M059J (cell line): ENCODE measurements around the gene BTRC. TPM values are rescaled to one million over a fixed set of nuclear protein-coding genes. Genes with fewer than 3 reads are reported as not detected.

Experiments
- DNase-seq: peaks from one replicate; pipeline ENCODE4 v3.0.0-alpha.2; 2012; ENCODE audit warnings: low read depth
- total RNA-seq: library from RNA; depleted of rRNA; stranded (reverse); fragments of >200 nt; shearing (Covaris generic); gene quantifications from 2 replicates; pipeline ENCODE4 v1.2.3, GENCODE V29; 2014

BTRC gene
- total RNA-seq, 1 experiment from 2014 or later: 11.4 TPM

DNA sequence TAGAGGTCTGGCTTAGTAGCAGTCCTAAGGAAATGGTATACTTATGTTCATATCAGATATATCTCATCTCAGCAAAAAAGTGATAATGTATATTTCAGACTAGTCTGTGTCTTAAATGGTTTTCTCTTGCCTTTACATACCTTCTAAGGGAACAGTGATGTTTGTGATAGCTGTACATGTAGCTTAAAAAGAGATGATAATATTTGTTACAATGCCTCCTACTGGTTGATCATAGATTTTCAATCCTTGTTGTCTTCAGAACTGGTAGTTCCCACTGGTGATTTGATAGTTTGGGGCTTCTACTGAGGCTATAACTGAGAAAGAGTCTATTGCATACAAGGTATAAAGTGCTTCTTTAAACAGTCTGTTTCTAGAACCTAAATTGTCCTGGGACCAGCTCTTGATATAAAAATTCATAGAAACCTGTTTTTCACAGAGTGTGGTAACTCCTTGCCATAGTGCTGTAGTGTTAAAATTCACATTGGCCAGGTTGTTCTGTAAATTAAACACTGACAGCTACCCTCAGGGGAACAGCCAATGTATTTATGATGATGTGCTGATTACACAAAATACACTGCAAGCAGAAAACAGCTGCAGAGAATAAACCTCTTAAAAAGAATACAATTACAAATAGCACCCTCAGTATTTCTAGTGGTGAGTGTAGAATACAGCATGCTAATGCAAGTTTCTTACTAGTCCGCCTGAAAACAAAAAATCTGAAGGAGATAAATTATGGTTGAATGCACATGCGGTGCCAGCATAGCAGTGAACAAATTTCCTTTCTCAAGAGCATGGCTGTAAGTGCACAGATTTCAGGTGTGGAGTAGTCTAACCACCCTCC is 90.3 kb downstream of the BTRC start:
- peak; percentile 11 for DNase-seq

DNA sequence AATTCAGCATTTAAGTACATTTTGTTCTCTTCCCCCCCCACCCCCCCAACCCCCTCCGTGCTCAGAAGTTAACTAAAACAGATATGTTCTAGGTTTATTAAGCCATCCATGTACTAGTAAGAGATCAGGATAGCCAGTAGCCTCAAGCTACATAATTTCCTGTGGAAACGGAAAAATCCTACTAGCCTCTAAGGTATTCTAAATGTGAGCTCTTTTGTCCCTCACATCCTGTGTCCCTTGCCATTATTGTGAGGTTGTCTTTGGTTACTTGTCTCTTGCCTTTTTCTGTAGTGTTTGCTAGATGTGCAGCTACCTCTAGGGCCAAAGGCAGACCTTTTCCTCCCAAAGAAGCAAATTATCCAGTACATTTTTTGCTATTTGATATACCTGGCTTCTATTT is 92.1 kb downstream of the BTRC start:
- DNase-seq: no peak

DNA sequence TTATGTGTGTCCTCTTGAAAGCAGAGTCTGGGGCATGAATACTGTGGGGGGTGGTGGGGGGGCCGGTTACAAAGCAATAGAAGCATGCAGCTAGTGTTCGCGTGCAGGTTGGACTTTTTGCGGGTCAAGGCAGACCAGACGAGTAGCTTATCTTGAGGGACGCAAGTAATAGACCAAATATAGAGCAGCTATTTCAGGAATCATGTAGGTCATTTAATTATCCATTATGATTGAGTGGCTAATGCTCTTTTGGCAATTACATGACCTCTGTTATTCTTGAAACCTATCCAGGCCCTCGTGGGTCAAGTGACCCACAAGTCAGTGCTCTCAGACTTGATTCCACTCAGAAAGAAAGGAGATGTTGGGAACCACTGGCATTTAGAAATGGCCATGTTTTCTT is 93.0 kb downstream of the BTRC start:
- no peak for DNase-seq

DNA sequence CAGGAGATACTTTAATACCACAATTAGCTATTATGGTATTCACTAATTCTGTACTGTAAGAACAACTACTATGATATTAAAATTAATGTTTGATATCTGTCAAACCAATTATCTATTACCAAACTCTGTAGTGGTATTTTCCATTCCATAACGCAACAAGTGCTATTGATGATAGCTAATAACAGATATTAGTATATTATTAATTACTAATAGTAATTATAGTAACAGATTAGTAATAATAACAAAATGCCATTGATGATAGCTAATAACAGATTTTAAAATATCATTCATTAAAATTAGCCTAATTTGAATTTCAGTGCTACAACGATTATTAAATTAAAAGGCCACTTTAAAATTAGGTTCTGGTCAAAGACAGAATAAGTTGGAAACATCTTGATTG is 93.5 kb downstream of the BTRC start:
- no peak for DNase-seq

DNA sequence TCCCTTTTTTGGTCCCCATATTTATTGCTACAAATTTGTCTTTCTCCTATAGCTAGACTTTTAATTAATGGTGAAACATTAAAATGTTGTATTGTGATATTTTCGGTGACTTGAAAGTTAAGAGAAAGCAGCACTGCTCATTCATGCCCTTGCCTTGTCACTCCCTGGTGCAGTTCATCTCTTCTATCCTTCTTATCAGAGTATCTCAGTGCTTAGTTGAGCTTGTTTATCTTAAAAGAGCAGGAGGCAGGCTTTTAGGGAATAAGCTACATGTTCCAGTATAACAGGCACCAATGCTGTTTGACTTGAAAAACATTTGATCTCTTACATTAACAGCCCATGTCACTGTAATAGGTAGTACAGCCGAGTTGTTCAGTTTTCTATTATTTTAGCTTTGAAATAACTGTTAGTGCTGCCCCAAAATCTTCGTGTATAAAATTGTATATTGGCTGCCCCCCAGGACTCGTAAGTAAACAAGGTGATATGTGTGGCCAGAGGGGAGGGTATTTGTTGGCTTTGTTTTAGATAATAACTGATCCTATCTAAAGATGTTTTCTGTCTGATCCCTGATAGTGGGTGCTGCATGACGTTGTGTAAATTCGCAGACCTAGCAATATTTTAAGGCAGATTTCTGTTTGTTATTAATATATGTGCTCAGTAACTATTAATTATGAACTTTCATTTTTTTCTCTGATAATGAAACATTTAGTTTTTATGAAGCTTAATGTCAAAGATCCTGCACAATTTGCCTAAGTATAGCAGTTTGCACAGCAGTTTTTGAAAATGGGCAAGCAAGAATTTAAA is 96.5 kb downstream of the BTRC start:
- DNase-seq: no peak

DNA sequence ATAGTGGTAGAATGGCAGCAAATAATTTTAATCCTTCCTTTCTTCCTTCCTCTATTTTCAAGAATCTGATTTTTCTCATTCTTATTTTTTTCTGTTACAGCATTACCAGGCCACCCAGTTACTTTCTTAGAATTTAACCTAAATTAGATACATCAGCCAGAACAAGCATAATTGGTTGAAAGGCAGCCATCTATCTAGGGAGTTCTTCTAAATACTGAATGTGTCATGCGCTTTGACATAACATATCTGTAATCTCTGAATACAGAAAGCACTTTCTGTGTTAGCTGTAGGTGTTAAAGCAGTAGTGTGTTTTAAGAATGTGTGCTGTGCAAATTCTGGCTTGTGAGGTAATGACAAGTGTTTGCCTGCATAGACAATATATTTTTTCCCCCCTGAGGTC is 97.3 kb downstream of the BTRC start:
- no peak for DNase-seq

DNA sequence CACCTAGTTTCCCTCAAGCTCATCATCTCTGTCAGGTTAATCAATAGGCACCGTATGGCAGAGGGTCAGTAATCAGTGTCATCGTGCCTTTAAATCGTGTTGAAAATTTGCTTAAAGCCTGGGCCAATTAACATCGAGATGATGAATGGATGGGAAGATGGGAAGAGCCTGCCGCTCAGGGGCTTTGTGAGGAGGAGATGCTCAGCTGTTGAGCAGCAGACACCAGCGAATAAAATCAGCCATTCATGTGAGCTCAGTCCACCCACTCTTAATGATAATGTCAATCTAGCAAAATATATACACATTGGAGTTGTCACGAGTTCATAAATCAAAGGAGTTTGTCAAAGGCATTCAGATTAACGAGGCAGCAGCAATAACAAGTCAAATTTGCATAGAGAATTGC is 97.7 kb downstream of the BTRC start:
- no peak for DNase-seq

DNA sequence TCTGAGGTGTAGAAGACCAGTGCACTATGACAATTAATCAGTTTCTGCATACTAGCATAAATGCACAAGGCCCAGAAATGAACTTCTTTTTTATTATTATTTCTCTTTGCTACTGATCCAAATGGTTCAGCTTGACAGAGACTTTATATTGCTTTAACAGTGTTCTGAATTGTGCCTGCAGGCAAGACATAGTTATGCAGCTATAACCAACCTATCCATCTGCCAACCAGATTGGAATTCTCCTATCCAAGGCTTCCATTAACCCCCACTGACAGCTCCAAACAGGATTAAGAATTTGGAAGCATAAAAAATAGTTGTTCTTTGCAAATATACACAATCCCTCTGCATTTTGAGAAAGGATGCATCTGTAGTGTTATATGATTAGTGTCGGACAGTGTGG is 98.2 kb downstream of the BTRC start:
- DNase-seq: no peak

DNA sequence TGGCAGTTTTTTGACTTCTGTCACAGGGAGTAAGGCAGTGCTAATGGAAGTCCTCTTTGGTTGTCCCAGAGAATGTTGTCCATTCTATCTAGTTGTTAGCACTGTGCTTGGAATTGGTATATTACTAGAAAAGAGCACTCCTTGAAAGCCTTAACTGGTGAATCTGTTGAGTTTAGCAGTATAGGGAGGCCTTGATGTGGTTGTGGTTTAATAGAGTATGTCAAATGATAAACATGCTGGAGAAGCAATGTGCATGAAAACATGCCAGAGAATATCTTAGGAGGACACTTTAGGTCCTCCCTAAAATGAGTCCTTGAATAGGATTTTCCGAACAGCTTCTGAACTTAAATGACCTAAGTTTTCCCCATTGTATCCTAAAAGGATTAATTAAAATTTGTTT is 98.6 kb downstream of the BTRC start:
- DNase-seq: no peak

DNA sequence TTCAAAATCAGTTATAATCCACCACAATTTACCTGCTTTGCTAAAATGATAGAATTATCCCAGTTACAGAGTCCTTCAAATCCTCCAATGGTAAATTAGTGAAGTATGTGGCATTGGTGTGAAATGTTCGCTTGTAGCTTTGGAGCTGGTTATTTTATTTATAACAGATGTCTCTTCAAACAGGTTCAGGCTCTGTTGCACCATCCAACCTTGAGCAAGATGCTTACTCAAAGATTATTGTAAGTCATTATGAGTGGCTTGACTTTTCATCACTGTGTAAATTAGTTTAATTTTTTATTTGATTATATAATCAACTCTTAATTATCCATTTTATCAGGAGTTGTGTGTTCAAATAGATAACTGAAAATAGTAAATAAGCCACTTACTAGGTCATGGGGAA is 99.4 kb downstream of the BTRC start:
- DNase-seq: no peak

DNA sequence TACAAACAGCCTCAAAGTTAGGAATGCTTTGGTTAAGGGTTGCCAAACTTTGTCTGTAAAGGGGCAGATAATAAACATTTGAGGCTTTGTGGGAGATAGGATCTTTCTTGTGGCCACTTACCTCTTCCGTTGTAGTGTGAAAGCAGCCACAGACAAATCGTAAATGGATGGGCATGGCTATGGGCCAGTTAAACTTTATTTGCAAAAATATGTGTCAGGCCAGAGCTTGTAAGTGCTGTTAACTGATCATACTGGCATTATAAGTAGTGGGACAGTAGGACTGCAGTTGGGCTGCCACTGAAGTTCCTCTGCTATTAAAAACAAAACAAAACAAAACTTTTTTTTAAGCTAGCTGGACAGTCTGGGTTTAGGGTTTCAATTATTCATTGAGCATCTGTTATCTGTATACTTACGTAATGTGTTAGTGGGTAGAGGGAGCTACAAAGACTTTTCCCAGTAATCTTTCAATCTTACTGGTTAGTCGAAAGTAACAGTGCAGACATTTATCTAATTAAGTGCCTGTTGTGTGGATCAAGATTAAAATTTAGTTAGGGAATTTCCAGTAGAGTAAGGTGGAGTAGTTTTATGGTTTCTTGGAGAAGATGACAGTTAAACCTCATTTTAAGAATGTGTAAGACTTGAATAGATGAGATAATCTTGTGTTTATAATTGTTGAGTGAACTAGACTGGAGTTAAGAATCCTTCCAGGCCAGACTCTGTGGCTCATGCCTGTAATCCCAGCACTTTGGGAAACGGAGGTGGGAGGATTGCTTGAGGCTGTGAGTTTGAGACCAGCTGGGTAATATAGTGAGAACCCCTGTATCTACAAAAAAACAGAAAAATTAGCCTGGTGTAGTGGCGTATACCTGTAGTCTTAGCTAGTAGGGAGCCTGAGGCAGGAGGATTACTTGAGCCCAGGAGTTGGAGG is 100.1 kb downstream of the BTRC start:
- DNase-seq: peak; percentile 84

DNA sequence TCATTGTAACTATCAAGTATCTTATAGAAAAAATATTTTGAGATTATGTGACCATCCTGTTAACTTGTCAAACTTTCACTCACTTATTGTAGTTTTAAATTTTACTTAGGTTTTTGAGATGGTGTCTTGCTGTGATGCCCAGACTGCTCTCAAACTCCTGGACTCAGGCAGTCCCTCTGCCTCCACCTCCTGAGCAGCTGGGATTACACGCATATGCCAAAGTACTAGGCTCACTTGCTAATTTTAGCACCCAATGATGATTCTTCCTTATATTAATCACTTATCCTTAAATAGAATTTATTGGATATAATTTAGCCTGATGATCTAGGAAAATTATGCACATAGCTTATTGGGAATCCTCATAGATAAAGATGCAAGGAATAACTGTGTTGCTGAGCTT is 104.9 kb downstream of the BTRC start:
- DNase-seq: no peak

DNA sequence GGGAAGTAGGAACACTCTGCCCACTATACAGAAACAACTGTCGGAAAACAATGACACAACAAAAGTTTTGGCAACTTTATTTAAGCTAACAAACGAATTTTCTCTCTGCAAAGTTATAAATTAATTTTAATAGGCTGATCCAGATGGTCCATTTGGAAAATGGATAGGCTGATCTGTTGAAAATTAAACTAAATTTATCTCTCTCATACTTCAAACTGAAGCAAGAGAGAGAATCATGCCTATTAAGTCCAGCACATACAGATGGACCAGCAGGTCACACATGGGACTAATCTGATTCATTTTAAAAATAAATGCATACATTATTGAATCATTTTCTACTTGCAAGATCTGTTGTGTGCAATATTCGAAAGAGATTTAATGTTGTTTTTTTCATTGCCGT is 110.1 kb downstream of the BTRC start:
- DNase-seq: no peak

DNA sequence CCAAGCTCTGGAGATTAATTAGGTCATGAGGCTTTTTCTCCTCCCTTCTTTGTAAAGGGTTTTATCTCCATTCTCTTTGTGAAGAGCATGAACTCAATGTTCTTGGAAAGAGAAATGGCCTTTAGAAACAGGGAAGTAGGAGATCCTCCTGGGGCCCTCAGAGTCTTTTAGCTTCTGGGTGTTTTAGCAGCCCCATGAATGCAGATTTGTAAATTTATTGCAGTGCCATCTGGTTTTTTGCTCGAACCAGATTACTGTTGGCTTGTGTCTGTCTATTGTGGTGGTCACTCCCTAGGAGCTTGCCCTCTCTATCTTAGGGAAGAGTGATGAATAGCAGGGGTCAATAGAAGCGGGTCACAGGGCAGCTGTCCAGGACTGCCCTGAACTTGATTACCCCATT is 110.6 kb downstream of the BTRC start:
- DNase-seq: no peak

DNA sequence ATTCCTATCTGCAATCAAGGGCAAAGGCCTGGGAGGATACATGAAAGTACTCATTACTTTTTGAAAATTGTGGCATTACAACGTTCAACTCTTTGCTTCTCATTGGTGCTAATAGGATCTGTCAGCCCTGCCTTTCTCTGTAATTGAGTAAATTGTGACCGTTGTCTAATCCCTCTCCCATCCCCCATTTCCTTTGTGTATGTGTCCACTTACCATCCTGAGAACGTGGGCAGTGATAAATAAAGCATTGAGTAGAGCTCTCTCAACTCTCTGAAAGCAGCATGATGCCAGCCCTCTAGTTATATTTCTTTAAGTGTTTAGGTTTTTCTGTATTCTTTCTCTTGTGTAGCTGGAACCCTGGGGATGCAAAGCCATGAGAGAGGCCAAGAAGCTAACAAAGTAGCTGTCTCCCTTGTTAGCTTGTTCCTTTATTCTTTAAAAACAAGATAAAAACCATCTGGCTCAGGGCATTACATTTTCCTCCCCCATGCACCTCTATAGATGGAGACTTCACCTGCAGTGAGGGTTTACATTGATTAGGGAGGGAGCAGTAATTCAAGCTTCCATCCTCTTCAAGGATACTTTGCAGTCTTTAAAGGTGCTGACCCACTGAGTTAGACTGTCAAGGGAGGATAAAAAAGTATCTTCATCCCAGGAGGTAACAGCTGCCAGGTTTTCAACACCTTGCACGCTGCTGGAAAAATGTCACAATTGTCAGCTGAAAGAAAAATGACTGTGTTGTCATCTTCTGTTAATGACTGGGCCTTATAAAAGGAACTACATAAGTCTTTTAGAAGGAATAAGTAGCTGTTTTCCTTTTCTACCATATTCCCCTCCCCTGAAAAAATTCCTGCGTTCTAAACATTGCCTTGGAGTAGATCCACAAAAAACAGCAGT is 112.3 kb downstream of the BTRC start:
- DNase-seq: no peak

DNA sequence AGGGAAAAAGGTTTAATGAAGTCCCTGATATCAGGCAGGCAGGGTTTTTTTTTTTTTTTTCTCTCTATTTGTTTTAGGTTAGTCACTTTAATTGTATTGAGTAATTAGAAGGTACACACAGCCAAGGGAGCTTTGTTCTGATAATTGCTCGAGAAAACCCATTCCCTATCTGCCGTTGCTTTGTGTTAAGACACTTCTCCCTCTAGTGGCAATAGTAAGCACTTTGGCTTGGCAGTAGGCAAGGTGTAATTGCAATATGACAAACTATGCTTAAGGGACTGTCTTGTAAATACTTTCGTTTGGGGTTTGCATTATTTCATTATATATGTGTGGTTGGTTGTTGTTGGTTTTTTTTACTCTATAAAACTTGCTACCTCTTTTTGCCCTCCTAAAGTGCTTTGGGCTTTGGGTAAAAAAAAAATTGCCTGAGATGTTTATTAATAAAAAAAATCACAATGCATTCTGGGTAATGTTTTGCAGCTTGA is 113.4 kb downstream of the BTRC start:
- DNase-seq: peak; percentile 74

DNA sequence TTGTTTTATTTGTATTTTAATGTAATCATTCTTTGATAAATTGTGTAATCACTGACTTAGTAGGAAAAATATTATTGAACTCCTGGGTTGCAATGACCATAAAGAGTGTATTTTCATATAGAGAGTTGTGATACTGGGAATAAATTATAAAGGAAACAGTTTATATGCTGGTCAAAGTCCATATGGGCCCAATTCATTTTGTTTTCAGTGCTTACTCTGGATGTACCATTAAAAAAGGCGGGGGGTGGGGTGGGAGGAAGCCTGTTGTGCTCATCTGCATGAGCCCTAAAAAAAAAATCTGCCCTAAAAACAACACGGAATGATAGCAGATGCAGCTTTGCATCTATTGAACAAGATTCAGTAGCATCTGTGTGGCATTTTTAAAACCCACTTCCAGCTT is 114.2 kb downstream of the BTRC start:
- no peak for DNase-seq

DNA sequence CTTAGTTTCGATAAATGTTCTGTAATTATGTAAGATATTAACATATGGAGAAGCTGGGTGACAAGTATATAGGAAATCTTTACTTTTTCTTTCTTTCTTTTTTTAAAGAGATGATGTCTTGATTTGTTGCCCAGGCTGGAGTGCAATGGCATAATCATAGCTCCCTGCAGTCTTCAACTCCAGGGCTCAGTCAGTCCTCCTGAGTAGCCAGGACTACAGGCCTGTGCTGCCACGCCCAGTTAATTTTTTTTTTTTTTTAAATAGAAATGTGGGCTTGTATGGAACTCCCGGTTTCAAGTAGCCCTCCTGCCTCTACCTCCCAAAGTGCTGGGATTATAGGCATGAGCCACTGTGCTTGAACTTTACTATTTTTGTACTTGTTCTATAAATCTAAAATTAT is 122.4 kb downstream of the BTRC start:
- DNase-seq: no peak

DNA sequence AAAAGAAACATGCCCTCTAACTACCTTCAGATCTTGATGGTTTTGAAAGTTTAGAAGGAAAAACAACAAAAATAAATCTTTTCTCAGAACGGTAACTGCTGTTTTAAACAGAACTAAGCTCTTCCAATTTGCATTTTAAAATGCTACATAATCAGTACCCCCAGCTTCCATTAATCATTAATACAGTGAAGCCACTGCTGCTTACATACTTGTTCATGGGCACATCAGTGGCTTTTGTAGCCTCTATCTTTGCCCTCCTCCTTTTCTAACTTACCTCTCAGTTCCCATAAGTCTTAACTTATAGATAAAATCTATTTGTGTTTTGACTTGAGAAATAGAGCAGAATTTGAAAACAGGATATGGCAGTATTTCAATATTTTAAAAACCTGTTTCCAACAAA is 125.0 kb downstream of the BTRC start:
- DNase-seq: no peak

DNA sequence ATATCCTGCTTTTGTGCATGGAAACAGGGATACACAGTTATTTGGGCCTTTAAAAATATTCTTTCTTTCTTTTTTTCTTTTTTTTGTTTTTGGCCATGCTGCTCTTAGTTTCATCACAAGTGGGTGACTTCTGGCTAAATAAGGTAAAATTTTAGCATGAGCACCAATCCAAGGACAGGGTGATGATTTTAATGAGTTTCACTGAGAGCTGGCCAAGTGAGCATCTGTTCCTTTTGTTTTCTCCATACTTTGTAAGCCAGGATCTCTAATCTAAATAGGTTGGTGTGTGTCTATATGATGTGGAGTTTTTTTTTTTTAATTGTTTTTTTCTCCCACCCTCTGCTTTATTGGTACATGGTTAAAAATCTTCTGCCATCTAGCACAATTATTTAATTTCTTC is 127.3 kb downstream of the BTRC start:
- DNase-seq: no peak

DNA sequence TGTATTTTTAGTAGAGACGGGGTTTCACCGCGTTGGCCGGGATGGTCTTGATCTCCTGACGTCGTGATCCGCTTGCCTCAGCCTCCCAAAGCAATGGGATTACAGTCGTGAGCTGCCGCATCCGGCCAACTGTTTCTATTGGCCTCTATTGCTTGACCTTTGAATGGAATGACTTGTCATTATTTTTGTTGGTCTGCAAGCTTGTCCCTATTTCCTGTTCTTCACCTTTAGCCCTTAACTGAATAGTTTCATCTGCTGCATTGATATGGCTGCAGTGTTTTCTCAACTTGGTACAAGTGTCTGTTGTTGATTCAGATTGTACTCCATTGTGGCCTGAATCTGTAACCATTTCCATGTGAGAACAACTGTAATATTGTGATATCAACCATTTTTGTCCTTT is 128.6 kb downstream of the BTRC start:
- DNase-seq: no peak
